Neutrophil (primary cell): ENCODE data around the gene HADH.

Experiments
- H3K27ac ChIP-seq: fragments of 200-600 bp; sonication (generic); 2 replicates; pipeline ENCODE4 v1.5.1; 2016; ENCODE audit warnings: mild to moderate bottlenecking, moderate library complexity
- H3K27me3 ChIP-seq: fragments of 200-600 bp; sonication (generic); 2 replicates; pipeline ENCODE4 v1.6.0; 2016; ENCODE audit warnings: mild to moderate bottlenecking
- H3K36me3 ChIP-seq: fragments of 200-600 bp; sonication (generic); 2 replicates; pipeline ENCODE4 v1.5.1; 2017
- H3K4me1 ChIP-seq, 2 experiments: fragments of 200-600 bp in 1 of 2; sonication (generic) in 1 of 2; 1 replicate in 1 of 2; 2 replicates in 1 of 2; pipeline versions ENCODE4 v1.5.1 to v1.6.1; 2013 to 2016; ENCODE audit warnings: low read depth in 1 of 2, low read length in 1 of 2, mild to moderate bottlenecking in 1 of 2, moderate library complexity in 1 of 2; ENCODE audit not compliant: control insufficient read depth in 1 of 2, insufficient read depth in 1 of 2
- H3K4me3 ChIP-seq, 2 experiments: fragments of 200-600 bp in 1 of 2; sonication (generic) in 1 of 2; 1 replicate in 1 of 2; 2 replicates in 1 of 2; pipeline ENCODE4 v1.5.1; 2013 to 2016; ENCODE audit warnings: low read depth in 1 of 2, low read length in 1 of 2, mild to moderate bottlenecking in 1 of 2, moderate library complexity in 1 of 2
- H3K9me3 ChIP-seq: fragments of 200-600 bp; sonication (generic); 2 replicates; pipeline ENCODE4 v1.5.1; 2016
- TF ChIP-seq, protein P1 (sequence below): fragments of 200-600 bp; sonication (generic); IDR thresholded peaks from 2 replicates; pipeline ENCODE4 v1.5.1; 2016; ENCODE audit warnings: antibody characterized with exemption

The HADH gene

DNA sequence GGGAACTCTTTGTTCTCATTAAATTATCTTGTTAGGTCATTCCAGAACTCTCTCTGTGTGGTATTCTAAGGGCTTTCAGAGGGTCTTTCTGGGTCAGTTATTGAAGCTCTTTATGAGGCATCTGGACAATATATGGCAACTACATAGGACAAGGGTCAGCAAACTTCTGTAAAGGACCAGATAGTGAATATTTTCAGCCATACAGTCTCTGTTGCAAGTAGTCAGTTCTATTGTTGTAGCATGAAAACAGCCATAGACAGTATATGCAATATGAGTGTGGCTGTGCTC lies 35.1 kb downstream of the HADH start:
- TF ChIP-seq, protein P1, sequence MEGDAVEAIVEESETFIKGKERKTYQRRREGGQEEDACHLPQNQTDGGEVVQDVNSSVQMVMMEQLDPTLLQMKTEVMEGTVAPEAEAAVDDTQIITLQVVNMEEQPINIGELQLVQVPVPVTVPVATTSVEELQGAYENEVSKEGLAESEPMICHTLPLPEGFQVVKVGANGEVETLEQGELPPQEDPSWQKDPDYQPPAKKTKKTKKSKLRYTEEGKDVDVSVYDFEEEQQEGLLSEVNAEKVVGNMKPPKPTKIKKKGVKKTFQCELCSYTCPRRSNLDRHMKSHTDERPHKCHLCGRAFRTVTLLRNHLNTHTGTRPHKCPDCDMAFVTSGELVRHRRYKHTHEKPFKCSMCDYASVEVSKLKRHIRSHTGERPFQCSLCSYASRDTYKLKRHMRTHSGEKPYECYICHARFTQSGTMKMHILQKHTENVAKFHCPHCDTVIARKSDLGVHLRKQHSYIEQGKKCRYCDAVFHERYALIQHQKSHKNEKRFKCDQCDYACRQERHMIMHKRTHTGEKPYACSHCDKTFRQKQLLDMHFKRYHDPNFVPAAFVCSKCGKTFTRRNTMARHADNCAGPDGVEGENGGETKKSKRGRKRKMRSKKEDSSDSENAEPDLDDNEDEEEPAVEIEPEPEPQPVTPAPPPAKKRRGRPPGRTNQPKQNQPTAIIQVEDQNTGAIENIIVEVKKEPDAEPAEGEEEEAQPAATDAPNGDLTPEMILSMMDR = no peak
- no peaks in the 10 kb centered on the region for H3K36me3 ChIP-seq
- no peaks in the 10 kb centered on the region for H3K9me3 ChIP-seq
- no peaks in the 10 kb centered on the region for H3K27me3 ChIP-seq
- no peak overlapping the region for H3K4me3 ChIP-seq
- H3K4me1 ChIP-seq = peaks cover 7 to 9% of the 10 kb centered on the region in 2 experiments
- no peak overlapping the region for H3K27ac ChIP-seq

DNA sequence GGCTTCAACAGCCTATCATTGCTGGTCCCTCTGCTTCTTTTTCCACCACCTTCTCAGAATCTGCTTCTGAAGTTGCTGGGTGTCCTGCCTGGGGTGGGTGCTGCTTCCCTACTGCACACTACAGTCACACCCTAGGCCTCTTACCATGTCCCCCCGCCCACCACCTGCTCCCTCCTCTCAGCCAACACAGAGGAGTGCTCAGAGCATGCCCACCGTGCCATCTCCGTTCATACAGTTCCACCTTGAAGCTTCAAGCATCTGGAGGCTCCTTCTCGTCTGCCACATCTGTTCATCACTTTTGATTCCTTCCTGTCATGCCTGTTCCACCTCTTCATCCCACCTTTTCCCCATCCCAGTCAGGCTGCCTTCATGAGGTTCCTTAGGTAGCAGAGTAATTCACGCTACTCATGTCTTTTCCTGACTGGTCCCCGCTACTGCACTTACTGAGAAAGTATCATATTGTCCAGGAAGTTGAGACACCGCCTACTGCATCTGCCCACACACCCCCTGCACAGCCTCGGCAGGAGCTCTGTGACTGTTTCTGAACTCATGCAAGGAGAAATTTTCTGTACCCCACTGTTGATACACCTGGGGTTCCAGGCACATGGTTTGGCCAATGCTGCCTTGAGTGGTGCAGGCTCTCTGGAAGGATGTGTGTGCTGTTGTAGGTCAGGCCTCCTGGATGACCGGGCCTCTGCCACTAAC lies 39.5 kb downstream of the HADH start:
- H3K4me1 ChIP-seq = peaks cover 0 to under 1% of the 10 kb centered on the region in 2 experiments
- H3K27ac ChIP-seq = no peak overlapping the region
- H3K27me3 ChIP-seq = no peaks in the 10 kb centered on the region
- H3K4me3 ChIP-seq = no peak overlapping the region
- TF ChIP-seq, protein P1 = no peak
- H3K36me3 ChIP-seq = peaks cover 15% of the 10 kb centered on the region
- no peaks in the 10 kb centered on the region for H3K9me3 ChIP-seq

DNA sequence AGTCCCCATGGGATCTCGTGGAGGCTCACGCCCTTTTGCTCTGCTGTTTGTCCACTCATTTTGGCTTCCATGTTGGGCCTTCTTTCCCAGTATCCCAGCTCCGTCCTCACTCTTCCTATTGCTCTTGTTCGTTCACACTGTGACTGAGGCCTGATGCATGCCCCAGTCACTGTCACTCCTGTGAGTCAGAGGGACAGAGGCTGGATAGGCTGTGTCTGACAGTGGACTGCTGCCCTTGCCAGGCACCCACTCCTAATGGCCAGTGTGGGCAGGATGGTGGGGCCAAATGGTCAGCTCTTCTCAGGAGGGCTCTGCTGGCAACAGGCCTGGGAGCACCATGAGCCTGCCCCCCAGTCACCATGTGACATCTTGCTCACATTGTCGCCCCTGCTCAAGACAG lies 40.0 kb downstream of the HADH start:
- Histone ChIP-seq H3K4me3 (no peak overlapping the region), H3K9me3 (no peaks in the 10 kb centered on the region), H3K36me3 (peaks cover 20% of the 10 kb centered on the region), H3K4me1 (no peaks in the 10 kb centered on the region), H3K27me3 (no peaks in the 10 kb centered on the region), H3K27ac (no peak overlapping the region)
- TF ChIP-seq, protein P1 = no peak

DNA sequence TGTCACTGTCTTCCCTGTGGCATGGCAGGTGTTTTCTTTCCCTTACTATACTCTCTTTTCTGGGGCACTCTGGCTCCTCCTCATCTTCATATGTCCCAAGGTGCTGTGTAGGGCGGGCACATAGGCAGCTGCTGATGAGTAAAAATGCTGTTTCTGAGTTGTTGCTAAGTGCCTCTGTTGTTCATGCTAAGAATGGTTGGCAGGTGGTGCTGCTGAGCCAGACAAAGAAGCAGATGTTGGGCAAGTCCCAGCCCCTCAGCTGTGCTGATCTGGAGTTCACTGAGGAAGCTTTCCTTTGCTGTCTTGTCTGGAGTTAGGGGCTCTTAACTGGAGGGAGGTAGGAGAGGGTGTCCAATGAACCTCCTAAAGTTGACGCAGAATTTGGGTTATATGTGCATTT lies 40.6 kb downstream of the HADH start:
- Histone ChIP-seq H3K36me3 (peaks cover 21% of the 10 kb centered on the region), H3K27ac (no peak overlapping the region), H3K27me3 (no peaks in the 10 kb centered on the region), H3K4me3 (no peak overlapping the region), H3K4me1 (no peaks in the 10 kb centered on the region), H3K9me3 (no peaks in the 10 kb centered on the region)
- TF ChIP-seq, protein P1 = no peak

DNA sequence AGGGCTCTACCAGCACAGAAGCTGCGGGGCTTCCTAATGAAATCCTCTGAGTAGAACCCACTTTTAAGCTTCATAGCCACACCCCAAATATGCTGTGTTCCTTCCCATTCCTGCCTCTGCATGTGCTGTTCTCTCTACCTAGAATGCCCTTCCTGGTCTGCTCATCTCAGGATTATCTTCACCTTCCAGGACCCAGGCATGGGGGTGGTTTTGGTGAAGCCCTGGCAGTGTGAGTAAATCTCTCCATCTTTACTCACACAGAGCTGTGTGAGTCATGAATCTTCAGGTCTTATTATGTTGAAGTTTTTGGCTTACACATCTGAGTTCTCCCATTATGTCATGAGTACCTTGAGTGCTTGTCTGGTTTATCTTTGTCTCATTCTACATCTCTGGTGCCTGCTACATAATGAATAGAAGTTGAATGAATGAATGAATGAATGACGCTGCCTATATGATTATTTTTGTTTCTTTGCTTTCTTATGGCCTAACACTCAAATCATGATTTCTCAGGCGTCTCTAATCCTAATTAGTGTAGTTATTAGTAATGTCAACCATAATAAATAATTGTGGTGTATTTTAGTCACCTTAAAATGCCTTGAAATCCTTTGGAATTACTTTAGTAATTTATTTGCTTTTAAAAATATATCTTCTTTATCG lies 41.9 kb downstream of the HADH start:
- Histone ChIP-seq H3K27ac (no peak overlapping the region), H3K36me3 (peaks cover 25% of the 10 kb centered on the region)

More for the DNA sequence above, 41.9 kb downstream of the HADH start:
- H3K27me3 ChIP-seq = no peaks in the 10 kb centered on the region
- no peaks in the 10 kb centered on the region for H3K4me1 ChIP-seq
- no peaks in the 10 kb centered on the region for H3K9me3 ChIP-seq
- H3K4me3 ChIP-seq = no peak overlapping the region
- TF ChIP-seq, protein P1 = no peak
